Right hindlimb (tissue), 1 donor: ENCODE measurements around the gene FOXP4.

Experiments used
- DNase-seq: peaks from one replicate; pipeline ENCODE4 v3.0.0-alpha.2; 2018

Gene FOXP4

DNA sequence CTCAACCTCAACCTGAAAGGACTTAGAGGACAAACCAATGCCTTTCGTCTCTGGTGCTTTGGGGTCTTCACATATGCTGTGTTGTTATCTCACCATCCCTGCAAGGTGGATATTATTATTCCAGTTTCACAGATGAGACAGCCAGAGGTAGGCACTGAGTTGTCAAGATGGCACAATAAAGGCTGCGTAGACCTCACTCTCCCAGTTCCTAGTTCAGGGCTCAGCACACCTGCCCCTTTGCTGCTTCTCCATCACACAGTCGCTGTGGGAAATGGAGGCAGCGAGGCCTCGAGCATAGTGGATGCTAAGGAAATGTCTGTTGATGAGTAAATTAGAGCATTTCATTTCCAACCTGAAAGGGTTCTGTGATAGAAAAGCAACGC is 22.0 kb downstream of the FOXP4 start:
- DNase-seq, result no peak

GRCh38 chr6:41568585-41569384 is 22.6 kb downstream of the FOXP4 start:
- no peak for DNase-seq

DNA sequence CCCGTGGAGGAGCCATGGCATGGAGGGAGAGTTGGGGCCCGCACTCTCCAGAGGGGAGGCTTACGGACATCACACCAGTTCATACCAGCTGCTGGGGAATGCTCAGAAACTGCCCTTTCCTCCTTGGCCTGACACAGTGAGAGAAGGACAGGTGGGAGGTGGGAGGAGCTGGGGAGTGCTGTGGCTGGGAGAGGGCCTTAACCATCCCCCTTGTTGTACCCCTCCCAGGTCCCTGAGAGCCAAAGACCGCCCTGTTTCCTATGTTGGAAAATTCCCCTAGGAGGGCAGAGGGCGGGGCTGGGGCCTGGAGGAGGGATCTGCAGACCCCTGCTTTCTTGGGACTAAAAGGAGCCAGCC is 24.1 kb downstream of the FOXP4 start:
- no peak for DNase-seq

DNA sequence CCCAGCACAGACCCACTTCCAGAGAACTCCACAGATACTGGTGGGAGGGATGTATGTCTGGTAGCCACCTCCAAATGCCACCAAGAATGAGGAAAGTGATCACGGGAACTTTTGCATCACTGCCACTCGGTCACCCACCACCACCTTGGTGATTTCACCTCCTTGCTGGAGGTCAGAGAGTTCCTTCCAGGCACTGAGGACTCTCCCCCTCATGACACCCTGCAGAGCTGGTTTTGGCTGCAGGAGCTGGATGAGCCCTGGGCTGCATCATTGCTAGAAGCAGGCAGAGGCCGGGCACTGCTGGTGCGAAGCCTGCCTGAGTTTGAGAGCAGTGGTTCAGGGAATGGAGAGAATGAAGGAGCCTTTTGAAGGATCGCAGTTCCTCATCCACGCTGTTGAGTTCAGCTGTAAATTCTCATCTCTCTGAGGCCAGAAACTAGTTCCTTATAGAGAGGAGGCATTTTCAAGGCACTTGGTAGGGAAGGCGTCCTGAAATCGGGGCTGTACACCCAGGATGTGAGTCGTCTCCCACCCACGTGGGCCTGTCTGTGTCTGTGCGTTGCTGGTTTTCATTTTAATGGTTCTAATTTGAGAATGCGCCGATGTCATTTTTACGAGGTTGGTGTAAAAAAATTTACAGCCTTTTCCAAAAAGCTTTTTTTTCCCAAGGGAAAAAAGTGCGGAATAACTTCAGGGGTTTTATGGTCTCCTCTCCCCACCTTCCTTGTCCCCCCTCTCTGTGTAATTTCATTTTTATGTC is 25.0 kb downstream of the FOXP4 start:
- no peak for DNase-seq

GRCh38 chr6:41572613-41573012 is 26.4 kb downstream of the FOXP4 start:
- DNase-seq, result no peak

- DNase-seq, result no peak
These were observed 27.1 kb downstream of the FOXP4 start for GRCh38 chr6:41573276-41573675.

DNA sequence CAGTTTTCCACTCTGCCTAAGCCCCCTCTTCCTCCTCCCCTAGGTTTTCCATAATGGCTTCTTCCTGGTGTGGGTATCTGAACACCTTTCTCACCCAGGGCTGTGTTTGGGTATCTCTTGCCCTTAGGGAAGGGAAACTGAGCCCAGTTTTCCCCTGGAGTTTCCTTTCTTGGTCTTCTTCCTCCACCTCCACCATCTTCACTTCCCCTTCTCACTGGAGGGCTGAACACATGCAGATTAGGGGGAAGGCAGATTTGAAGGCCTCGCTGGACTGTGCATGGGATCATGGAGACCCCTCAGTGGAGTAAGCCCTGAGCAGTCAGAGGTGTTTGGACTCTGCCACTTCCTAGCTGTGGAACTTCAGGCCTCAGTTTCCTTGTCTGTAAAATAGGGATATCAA is 27.8 kb downstream of the FOXP4 start:
- no peak for DNase-seq

DNA sequence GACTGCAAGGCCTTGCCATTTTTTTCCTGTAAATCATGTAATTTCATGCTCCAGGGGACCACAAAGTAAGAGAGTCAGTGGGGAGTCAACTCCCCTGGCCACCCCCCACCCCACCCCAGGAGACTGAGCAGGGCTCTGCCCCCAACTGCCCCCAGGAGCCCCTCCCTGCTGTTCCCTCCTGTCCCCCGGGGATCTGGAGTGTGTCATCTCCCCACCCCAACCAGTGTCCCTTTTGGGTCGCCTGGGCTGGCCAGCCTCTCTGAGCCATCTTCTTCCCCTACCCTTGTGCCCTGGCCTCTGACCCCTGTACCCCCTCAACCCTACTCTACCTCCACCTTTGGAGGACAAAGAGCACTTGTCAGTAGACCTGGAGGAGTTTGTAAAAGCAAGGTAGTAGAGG is 29.4 kb downstream of the FOXP4 start:
- no peak for DNase-seq

- no peak for DNase-seq
These were observed 30.5 kb downstream of the FOXP4 start for GRCh38 chr6:41576667-41577066.

DNA sequence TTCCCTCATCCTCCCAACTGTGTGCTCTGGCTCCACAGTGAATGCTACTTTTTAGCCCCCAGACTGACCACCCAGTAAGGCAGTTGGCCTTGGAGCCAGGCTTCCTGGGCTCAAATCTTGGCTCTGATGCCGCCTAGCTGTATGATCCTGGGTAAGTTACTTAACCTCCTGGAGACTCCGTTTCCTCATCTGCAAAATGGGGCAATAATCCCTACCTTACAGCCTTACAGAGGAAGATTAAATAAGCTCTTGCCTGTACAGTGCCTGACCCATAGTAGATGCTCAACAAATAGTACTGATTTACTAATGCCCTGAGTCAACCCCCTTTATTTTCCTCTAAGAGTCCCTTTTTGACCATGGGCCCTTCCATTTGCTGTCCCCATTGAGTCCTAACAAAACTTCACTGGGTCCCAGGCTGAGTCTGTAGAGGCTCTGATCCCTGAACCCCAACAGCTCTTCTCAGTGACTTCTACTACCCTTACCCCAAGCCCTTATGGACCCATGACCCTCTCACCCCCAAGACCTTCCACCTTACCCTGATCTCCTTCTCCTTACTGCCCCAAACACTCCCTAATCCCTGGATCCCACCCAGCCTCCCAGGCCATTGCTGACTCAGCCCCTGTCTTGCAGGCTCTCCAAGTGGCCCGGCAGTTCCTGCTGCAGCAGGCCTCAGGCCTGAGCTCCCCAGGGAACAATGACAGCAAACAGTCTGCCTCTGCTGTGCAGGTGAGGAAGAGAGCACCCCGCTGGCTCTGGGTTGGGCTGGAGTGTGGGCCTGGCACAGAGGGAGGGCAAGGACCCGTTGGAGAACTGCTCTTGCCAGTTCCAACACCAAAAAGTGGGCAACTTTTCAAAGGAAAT is 31.4 kb downstream of the FOXP4 start:
- DNase-seq, result no peak

- DNase-seq, result no peak
These were observed 32.3 kb downstream of the FOXP4 start for GRCh38 chr6:41578217-41579087.

DNA sequence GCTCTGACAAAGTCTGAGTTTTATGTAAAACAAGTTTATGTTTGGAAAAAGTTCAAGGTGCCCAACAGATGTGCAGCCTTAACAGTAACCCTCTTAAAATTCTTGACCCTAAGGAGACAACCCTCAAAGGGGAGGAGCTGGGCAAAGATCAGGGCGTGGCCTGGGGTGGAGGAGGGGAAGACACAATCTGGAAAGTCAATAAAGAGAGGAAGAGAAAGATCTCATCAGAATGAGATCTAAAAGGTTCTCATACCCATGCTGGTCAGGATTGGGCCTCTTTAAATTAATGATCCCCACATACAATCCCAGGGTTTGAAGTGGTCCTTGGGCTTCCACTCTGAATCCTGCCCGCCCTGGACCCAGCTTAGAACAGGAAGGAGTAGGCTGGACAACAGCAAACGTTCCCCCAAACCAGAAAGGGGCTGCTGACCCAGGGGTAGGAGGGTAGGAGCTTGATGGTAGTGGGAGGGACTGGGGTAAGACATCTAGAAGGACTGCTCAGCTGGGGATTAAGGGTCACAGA is 33.0 kb downstream of the FOXP4 start:
- DNase-seq, result no peak

DNA sequence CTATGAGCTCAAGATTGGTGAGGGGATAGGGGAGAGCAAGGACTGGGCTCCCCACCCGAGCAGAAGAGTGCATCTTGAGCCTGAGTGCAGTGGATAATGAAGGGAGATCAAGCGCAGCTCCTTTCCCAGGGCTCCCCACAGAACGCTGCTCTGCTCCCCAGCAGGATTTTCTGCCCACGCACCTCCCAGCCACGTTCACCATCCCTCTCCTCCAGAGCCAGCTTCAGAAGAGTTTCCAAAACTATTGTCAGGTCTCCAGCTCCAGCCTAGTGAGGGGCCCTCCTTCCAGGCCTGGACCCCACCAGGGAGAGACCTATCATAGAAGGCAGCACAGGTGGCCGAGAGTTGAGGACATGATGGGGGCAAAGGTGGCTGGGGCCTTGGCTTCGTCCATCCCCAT is 34.5 kb downstream of the FOXP4 start:
- no peak for DNase-seq

- no peak for DNase-seq
These were observed 35.3 kb downstream of the FOXP4 start for GRCh38 chr6:41581381-41581991.

DNA sequence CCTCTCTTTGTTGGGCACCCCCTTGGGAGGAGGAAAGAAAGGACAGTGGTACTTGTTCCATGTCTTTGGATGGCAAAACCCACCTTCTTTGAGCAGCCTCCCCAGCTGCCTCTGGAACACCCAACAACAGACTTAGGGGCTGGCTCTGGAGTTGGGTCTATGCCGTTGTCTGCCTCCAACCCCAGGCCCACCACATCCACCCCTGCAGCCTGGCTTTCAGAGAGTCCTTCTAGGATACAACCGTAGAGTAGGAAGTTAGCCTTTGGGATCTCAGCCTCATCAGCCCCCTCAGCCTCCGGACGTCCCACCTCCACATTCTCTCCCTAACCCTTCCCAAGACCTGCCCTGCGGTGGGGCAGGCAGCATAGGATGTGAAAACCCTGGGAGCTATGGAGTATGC is 36.4 kb downstream of the FOXP4 start:
- no peak for DNase-seq

DNA sequence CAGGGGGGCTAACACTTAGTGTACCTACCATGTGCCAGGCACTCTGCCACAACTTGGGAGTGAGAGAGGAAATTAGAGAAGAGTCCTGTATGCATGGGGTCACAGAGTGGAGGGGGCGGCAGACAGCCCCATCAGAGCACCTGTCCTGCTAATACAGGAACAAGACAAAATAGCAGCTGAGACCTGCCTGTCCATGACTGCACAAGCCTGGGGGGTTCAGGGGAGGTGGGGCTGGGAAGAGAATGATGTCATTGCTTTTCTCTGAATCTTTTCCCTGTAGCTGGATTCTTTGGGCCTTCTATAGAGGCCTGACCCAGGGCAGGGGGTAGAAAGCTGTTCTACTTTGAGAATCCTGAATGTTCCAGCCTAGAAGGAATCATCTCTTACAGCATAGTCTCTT is 37.4 kb downstream of the FOXP4 start:
- DNase-seq, result no peak

- no peak for DNase-seq
These were observed 38.0 kb downstream of the FOXP4 start for GRCh38 chr6:41584205-41584604.

DNA sequence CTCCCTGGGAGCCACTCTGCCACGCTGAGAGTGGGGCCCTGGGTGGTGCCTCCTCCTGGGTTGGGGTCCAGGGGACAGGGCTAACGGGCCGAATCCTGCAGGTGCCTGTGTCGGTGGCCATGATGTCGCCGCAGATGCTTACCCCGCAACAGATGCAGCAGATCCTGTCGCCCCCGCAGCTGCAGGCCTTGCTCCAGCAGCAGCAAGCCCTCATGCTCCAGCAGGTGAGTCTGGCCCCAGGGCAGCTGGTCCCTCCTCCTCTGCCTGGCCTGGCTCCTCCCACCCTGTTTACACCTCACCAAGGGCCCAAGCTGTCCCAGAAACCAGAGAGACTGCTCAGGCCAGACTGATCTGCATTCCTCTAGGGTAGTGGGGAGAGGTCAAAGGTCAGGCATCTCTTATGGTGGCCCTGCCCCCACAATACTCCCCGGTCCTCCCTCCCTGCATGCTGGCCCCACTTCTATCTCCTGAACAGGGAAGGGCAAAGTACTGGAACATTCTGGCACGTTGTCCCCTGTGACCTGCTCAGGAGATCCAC is 38.6 kb downstream of the FOXP4 start:
- DNase-seq, result no peak

GRCh38 chr6:41585605-41586004 is 39.4 kb downstream of the FOXP4 start:
- no peak for DNase-seq

DNA sequence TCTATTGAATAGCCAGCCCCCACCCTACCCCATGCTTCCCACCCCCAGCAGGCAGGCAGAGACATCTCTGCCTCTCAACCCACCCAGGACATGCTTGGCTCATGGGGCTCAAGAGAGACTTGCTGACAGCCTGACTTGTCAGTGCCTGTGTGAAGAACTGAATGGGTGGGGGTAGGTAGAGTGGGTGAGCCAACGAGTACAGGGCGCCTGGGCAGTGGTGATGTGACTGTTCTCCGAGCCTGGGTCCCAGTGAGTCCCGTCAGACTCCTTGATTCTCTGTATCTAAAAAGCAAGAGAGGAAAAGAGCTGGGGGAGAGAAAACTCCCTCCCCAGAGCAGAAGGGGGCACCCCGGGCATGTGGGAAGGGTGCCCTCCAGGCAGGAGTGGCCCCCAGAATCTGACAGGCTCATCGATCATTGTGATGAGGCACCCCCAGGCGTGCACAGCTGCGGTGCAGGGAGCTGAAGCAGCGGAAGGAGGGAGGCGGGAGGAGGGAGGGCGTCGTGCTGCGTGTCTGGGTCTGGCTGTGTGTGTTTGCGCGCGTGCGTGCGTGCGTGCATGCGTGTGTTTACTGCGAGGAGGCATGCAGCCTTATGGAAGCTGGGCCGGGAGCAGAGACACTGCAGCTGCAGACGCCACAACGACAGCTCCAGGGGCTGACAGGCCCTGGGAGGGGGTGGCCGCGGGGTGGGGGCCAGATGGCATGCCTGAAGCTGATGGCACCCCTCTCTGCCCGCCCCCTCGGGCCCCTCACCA is 40.2 kb downstream of the FOXP4 start:
- DNase-seq, result no peak
